Middle frontal gyrus (tissue), 1 donor: ENCODE measurements around the gene SSX2IP.

Experiments used
- DNase-seq: peaks from one replicate; pipeline ENCODE4 v3.0.0-alpha.2; 2015; ENCODE audit warnings: low spot score; ENCODE audit errors: extremely low spot score

The SSX2IP gene

DNA sequence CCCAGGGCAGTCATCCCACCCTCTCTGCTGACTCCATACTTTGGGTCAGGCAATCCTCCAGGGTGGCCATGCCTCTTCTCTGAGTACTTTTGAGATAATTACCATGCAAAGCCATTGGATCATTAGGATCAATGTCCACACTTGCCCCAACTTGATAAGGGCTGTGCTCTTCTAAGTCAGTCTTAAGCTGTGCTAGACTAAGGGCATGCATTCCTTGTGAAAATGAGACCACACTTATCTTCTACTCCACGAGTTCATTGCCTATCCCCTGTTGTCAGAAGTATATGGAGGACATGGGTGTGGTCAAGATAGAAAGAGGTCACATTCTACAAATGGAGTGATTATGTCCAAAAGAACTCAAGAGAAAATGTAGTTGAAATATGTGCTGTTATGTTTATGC, 18.9 kb upstream of the SSX2IP start:
- no peak for DNase-seq

DNA sequence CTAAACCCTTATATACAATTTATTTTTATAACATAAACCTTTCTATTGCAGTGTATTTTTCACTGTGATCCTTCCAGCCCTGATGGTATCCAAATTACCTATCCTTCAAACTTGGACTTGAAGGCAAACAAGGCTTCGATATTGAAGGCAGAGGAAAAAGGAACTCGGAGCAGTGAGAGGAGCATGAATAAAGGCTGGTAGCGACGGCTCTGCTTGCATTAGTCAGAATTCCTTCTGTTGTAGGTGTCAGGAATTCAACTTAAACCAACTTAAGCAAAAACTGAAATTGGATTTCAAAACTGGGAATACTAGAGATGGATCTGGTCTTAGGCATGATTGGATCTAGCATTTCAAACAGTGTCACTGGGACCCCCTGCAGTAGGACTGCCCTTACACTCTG, 17.8 kb upstream of the SSX2IP start:
- DNase-seq = no peak

DNA sequence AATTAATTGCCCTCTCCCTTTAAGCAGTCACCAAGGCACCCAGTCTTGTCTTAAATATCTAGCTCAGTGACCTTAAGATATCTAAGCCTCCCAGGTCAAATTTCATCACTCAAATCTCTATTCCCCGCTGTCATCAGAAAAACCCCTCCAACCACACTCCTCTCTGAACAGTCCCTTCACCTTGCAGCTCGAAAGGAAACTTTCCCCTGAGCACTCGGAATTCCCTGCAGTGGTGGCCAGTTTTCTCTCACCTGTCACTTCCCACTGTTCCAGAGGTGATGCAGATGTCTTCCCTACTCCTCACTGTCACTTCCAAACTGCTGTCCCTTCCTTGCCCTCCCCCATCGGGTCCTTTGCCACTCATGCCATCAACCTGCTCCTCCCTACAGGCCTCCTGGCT, 15.3 kb upstream of the SSX2IP start:
- DNase-seq = no peak

DNA sequence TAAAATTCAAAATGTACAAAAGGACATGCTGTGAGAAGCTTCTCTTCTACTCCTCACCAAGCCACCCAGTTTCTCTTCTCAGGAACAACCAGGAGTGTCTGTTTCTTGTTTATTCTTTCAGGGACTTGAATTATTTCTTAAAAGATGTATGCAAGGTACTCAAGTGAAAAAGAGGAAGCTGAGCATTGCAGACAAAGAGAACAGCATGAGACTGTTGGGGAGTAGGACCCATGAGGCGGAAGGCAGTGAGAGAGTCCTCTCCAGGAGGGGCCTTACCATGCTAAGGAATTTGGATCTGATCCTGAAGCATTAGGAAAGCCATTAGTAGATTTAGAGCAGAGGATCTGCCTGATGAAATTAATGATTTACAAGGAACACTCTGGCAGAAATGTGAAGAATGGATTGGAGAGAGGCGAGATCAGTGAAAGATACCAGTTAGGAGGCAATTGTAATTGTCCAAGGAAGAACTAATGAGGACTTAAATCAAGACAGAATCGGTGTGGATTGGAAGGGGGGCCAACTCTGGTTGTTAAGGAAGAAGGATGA, 14.7 kb upstream of the SSX2IP start:
- no peak for DNase-seq

DNA sequence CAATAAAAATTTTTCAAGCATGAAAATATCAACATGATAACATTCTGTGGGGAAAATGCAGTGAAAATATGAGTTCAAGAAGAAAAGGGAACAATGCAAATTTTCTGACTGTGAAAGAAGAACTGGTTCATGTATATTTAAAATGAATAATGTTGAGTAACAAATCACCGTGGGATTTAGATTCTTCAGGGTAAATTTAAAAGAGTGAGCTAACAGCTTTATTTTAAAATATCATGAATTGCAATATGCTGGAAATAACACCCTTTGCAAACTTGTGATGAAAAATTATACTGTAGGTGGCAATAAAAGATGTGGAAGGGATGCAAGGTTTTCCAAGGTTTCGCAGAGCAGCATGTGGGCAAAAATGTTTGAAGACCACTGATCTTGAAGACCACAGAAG, 13.2 kb upstream of the SSX2IP start:
- no peak for DNase-seq

DNA sequence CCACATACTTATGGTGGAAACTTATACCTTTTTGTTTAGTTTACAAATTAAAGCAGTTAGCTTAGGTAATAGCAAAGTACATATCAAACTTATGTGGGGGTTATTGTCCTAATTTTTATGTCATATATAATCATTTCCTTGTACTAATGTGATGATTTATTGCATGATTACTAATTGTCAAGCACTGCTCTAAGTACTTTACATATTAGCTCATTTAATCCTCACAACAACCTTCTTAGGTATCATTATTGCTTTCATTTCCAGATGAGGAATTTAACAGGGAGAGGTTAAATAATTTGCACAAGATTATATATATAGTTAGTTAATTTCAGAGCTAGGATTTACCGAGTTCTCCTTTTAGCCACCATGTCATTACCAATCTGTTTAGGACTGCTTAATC, 11.9 kb upstream of the SSX2IP start:
- DNase-seq = no peak

DNA sequence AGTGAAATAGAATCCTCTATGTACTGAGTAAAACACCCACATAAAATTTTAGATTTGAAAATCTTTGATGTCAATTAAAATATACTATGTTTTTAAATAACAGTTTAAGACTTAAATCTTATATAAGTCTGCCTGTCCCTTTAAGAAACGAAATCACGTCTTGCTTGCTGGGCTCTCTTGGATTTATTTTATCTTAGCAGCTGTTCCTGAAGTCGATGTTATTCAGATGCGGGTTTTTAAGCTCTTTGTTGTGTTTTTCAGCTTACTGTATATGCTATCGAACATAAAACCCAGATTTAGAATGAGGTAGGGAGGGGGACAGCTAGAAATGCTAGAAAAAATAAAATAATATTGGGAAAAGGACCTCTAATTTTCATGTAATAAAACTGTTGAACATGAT, 11.1 kb upstream of the SSX2IP start:
- DNase-seq = no peak

DNA sequence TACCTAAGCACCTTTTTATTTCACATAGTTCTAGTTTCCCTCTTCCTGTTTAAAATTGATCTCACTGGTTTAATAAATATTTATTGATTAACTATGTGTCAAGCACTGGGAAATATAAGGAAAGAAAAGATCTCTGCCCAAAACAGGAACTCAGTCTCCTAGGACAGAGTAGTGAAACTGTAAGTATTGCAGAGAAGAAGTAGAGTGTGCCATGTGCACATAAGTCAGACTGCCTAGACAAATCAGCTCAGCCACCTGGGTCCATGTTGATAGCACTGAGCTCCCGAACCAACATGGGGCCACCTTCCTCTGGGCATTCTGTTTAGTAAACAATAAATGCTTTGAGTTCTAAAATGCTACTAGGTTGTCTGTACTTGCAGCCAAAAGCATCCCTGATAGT, 9.8 kb upstream of the SSX2IP start:
- no peak for DNase-seq

DNA sequence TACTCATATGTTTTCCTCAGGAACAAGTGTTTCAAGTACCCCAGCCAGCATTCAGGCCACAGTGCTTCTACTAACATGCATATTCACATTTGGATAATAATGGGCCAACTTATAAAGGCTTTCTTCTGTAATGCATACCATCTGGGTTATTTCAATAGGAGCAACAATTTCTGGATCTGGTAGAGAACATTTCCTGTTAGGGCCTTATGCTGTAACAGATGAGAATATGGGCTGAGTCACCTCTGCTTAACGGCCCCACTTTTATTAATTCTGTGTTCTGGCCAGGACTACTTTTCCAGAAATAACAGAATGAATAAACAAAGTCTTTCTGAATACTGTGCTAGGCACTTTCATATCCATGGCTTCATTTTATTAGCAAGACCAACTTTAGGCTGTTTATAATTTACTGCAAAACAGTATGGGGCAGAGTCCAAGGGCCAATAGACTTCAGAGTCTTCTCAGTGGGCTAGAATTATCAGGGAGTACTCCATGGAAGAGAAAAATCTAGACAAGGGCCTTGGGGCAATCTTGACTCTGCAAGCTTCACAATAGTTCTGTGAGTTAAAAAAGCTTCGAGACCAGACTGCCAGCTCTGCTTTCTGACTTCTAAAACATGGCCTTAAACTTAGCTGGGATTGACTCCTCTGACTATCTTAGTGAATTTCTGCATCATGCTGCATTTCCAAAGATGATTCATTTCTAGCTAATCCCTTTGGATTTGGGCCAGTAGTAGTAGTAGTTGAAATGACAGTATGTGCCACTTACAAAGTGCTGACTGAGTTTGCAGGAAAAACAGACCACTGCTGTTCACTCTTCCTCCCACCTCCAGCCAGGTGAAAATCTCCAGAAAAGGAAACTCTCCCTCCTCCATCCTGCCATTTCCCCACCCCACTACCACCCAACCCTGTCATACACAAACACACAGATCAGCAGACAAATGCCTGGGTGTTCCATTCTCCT, 8.2 kb upstream of the SSX2IP start:
- DNase-seq = no peak

DNA sequence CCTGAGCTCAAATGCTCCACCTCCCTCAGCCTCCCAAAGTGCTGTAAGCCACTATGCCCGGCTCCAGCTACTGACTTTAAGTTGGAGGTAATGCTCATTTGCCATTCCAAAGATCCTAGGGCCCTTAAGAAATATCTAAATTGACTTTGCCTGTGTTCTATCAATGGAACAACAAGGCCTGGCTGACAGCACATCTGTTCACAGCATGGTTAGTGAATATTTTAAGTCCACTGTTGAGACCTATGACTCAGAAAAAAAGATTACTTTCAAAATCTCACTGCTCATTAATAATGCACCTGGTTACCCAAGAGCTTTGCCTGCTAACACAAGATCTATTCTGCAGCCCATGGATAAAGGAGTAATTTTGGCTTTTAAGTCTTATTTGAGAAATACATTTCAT, 3.5 kb upstream of the SSX2IP start:
- no peak for DNase-seq

DNA sequence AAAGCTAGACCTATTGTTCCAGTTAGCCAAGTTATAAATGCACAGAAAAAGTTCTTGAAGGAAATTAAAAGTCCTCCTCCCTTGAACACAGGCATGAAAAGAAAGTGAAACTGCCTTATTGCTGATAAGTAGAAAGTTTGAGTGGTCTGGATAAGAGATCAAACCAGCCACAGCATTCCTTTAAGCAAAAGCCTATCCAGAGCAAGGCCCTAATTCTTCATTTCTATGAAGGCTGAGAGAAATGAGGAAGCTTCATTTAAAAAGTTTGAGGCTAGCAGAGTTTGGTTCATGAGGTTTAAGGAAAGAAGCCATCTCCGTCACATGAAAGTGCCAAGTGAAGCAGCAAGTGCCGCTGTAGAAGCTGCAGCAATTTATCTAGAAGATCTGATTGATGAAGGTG, 2.7 kb upstream of the SSX2IP start:
- no peak for DNase-seq

DNA sequence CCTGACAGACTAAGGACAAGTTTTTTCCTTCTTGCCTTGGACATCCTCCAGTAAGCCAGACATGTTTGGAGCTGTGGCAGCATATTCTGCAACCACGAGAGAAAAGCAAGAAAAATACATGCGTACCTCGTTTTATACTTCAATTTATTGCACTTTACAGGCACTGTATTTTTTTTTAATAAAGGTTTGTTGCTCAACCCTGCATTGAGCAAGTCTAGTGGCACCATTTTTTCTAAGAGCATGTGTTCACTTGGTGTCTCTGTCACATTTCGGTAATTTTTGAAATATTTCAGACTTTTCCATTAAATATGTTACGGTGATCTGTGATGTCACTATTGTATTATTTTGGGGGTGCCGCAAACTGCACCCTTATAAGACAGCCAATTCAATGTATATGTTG, 2.1 kb upstream of the SSX2IP start:
- DNase-seq = no peak

DNA sequence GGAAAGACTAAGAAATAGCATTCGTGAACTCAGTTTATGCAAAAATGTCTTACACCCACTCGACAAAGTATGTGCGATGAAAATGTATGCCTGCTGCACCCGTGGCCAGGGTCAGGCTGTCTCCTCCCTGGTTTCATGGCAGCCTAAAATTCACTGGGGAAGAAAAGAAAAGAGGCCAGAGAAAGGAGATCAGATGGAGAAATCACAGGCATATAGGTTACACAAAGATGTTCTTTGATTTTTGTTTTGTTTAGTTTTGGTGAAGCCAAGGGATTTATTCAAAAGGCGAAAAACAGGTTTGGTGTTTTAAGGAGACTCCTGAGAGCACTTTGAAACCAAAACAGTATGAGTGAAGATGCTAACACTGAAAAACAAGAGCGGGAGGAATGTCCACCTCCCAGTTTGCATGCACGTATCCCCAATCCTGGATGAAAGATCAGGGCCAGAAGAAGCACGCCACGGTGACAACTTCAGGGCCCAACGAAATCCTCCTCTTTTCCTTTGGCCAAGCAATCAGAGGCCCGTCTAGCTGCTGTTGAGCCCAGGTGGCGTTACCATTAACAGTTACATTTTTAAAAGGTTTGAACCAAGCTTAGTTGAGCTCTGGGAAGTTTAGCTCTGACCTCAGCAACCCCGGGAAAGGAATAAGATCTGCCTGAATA, 992 bp upstream of the SSX2IP start:
- DNase-seq = no peak

DNA sequence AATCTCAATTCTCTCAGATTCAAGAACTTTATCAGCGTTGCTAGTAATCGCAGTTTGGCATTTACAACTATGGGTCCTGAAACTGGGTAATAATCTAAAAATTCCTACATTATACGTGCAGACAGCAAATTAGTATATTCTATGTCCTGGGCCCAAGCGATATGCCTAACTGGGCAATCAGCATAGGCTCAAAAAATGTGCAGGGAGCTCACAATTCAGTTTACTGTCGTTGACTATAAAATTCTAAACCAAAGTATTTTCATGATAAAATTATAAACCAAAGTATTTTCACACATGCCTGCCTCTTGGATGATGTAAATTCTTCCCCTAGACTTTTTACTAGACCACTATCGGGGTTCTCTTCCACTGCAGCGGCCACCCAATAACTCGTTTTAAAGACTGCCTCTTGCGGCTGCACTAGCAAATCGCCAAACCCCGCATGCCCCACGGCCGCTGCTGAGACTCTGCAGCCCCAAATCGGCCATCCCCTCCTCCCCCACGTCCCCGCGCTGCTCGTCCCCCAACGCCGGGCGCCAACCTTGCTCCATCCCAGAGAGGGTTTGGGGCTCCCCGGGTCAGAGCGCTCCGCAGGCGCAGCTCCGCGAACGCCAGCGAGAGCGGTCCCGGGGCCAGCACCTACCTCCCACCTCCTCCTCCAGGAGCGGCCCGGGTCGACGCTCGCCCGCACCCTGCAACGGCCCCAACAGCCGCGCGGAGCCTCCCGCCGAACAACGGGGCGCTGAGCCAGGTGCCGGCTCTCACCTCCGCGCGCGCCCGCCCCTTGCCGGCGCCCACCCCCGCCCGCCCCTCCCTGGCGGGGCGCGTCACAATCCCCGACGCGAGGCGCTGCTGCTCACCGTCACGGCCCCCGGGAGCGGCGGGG, 506 bp downstream of the SSX2IP start:
- DNase-seq = no peak

DNA sequence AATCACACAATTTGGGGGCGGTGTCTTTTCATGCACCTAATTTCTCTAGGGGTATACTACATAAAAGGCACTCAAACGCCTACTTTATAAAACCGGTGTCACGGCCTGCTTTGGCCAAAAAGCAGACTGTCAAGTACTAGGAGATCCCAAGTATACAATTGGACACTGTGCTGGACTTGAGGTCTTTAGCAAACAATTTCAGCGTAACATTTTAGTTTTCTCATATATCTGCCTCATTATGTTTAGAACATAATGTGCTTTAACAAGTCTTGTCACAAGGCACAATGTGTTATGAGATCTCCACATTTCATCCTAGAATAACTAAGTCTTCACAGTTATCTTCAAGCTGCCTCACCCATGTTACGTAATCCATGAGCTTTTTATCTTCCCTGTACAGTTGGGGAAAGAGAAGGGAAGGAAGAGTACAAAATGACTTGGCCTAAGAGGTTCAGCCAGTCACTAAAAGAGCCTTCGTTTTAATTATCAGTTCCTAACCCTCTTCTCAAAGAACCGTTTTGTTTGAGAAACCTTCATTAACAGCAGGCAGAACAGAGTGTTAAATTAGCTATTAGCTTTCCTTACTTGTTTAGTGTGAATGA, 1.7 kb downstream of the SSX2IP start:
- no peak for DNase-seq

DNA sequence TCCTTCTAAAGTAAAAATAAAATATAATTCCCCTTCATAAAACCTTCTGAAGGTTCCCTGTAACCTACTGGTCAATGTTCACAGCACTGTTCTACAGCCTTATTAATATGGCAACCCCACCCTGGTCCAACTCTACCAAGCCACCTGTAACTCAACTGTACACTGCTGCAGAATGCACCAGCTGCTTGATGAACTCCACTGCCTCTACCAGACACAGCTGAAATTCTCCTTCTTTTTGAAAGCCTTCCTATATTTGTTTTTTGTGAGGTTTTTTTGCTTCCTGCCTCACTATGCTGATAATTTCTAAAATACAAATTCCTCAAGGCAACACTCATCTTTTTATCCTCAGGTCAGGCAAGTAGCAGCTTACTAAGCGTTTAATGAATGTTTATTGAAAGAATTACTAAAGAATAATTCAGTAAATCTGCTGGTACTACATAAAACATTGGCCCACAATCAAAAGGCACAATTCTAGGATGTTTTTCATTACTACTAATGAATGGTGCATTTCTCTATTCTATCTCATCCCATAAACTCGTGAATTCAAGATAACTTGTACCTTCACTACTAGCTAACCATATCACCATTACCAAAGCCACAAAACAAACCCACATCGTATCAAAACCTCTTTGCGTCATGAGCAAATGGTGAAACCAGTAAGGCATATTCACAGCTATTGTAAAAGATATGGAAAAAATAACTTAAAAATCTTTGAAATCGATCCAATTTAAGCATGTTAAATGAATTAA, 2.4 kb downstream of the SSX2IP start:
- no peak for DNase-seq

DNA sequence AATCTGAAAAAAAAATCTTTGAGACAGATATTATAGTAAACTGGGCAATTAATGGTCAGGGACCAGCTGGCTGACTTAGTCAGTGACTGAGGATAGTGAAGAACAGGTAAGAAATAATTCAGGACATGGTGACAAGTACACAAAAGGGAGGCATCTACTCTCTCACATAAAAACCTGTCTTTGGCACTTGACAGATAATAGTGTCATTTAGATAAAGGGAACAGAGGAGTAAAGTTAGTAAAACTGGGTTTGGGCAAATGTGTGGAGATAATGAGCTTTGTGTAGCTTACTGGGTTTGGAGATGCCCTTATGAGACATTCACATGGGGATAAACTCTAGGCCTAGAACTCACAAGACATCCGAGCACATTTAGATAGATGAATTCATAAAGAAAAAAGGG, 4.0 kb downstream of the SSX2IP start:
- DNase-seq = no peak

DNA sequence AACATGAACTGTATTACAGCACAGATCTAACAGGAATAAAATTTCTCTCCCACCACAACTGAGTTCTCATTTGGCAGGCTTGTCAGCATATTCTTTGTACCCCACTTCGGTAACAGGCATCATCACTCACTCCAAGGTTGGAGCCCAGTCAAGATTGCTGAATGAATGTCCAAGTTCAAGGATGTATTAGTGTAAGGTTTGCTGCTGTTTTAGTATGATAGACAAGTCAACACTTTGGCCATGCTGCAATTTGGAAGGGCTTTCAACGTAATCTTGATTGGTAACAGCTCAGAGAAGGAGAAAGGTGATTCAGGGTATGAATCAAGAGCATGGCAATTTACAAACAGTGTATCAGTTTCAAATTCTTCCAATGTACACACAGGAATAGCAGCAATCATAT, 6.8 kb downstream of the SSX2IP start:
- no peak for DNase-seq

DNA sequence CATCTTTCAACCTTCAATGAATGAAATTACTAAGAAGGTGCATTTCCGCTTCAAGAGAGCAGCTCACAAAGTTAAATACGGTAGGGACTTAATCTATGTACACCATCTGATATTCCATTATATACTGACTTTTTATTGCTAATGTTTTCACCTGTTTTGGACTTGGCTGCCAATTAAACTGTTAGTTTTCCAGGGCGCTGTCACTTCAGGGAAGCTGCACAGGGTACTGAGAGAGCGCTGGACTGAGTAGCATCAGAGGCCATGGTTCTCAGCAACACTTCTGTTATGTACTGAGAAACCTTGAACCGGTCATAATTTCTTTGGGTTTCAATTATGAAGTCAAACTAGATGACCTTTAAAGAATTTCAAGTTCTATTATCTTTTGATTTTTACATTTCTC, 8.2 kb downstream of the SSX2IP start:
- no peak for DNase-seq

DNA sequence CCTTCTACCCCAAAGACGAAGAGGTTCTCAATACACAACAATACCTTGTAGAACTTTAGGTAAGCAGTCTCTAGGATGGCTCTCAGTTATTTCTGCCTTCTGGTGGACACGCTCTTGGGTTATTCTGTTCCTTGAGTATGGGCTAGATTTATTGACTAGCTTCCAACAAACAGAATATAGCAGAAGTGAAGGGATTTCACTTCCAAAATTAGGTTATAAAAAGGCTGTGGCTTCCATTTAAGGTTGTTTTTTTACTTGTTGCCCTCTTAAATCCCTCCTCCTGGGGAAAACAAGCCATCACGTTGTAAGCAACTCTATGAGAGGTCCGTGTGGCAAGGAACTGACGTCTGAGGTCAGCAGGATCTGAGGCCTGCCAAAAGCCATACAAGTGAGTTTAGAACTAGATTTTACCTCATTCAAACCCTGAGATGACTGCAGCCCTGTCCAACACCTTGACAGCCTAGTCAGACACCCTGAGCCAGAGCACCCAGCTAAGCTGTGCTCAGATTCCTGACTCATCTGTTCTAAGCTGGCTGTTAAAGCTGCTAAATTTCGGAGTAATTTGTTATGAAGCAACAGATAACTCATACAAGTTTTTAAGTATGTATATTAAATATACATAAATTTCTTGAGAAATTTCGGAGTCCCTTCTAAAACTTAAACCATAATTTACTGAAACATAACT, 12.7 kb downstream of the SSX2IP start:
- DNase-seq = no peak
